RPMI7951 (cell line): ENCODE measurements around the gene ATP6V1C2. TPM values are rescaled to one million over a fixed set of nuclear protein-coding genes. Genes with fewer than 3 reads are reported as not detected.
"Not testable (repeated sequence)": the region's sequence is repeated elsewhere in the genome, so short reads cannot be mapped to it uniquely, and the experiment has no call there.

ENCODE experiments used
- DNase-seq: peaks from one replicate; pipeline ENCODE4 v3.0.0-alpha.2; 2012; ENCODE audit warnings: low read depth
- total RNA-seq: library from RNA; depleted of rRNA; stranded (reverse); fragments of >200 nt; shearing (Covaris generic); gene quantifications from 2 replicates; pipeline ENCODE4 v1.2.3, GENCODE V29; 2014

ATP6V1C2 gene
- total RNA-seq, 1 experiment from 2014 or later: 0.12 TPM

- no peak for DNase-seq
Measured at GRCh38 chr2:10785260-10785659, 63.8 kb downstream of the ATP6V1C2 start.

- DNase-seq: no peak
Measured at GRCh38 chr2:10786240-10786982, 65.0 kb downstream of the ATP6V1C2 start.

GRCh38 chr2:10787176-10787968 is 65.9 kb downstream of the ATP6V1C2 start:
- DNase-seq: no peak

GRCh38 chr2:10788855-10789254 is 67.4 kb downstream of the ATP6V1C2 start:
- no peak for DNase-seq

- DNase-seq: no peak
Measured at GRCh38 chr2:10790228-10790973, 69.0 kb downstream of the ATP6V1C2 start.

GRCh38 chr2:10792001-10792634 is 70.7 kb downstream of the ATP6V1C2 start:
- no peak for DNase-seq

GRCh38 chr2:10792660-10793400 is 71.4 kb downstream of the ATP6V1C2 start:
- no peak for DNase-seq

GRCh38 chr2:10793816-10794215 is 72.4 kb downstream of the ATP6V1C2 start:
- no peak for DNase-seq

- DNase-seq: no peak
Measured at GRCh38 chr2:10794876-10795275, 73.4 kb downstream of the ATP6V1C2 start.

GRCh38 chr2:10795508-10796046 is 74.1 kb downstream of the ATP6V1C2 start:
- no peak for DNase-seq

- DNase-seq: no peak
Measured at GRCh38 chr2:10796703-10797102, 75.3 kb downstream of the ATP6V1C2 start.

GRCh38 chr2:10798783-10799182 is 77.4 kb downstream of the ATP6V1C2 start:
- no peak for DNase-seq

GRCh38 chr2:10800163-10800562 is 78.7 kb downstream of the ATP6V1C2 start:
- DNase-seq: no peak

- DNase-seq: no peak
Measured at GRCh38 chr2:10802657-10803056, 81.2 kb downstream of the ATP6V1C2 start.

- DNase-seq: not testable (repeated sequence)
Measured at GRCh38 chr2:10805990-10806389, 84.6 kb downstream of the ATP6V1C2 start.

- DNase-seq: no peak
Measured at GRCh38 chr2:10806543-10806942, 85.1 kb downstream of the ATP6V1C2 start.

GRCh38 chr2:10810202-10811161 is 89.1 kb downstream of the ATP6V1C2 start:
- peak; percentile 53 for DNase-seq

GRCh38 chr2:10811517-10811916 is 90.1 kb downstream of the ATP6V1C2 start:
- no peak for DNase-seq

GRCh38 chr2:10812362-10813162 is 91.1 kb downstream of the ATP6V1C2 start, which contains the start of gene PDIA6:
Gene PDIA6 (minus strand): TSS chr2:10812785. CDS start chr2:10812696, 89 bp downstream.
- peak; percentile 96 for DNase-seq
